H1 (cell line): ENCODE results near the gene DDX5. TPM values are rescaled to one million over a fixed set of nuclear protein-coding genes. Genes with fewer than 3 reads are reported as not detected.

ENCODE experiments used
- CHD1 ChIP-seq: IDR thresholded peaks from 2 replicates; pipeline ENCODE4 v1.6.1; 2012; ENCODE audit warnings: low read depth, low read length, improper control_type of control experiment
- JUND ChIP-seq: IDR thresholded peaks from 2 replicates; pipeline ENCODE4 v1.6.1; 2011; ENCODE audit warnings: mild to moderate bottlenecking, improper control_type of control experiment, low read length
- PHF8 ChIP-seq: fragments of 200-600 bp; sonication (generic); conservative IDR thresholded peaks from 2 replicates; pipeline ENCODE4 v1.7.1; 2012; ENCODE audit warnings: low read depth, mild to moderate bottlenecking, inconsistent platforms, low read length, moderate library complexity
- POLR2AphosphoS5 ChIP-seq: IDR thresholded peaks from 2 replicates; pipeline ENCODE4 v1.6.1; 2011; ENCODE audit warnings: low read depth, low read length
- SIX5 ChIP-seq: IDR thresholded peaks from 2 replicates; pipeline ENCODE4 v1.6.1; 2011; ENCODE audit warnings: mild to moderate bottlenecking, low read depth, low read length
- SP4 ChIP-seq: IDR thresholded peaks from 2 replicates; pipeline ENCODE4 v1.6.1; 2012; ENCODE audit warnings: low read length, inconsistent platforms
- polyA plus RNA-seq, 7 experiments: library from polyadenylated mRNA; depleted of rRNA in 3 of 7; stranded (reverse) in 5 of 7; unstranded in 2 of 7; fragments of >200 nt in 5 of 7; fragments of 200-250 nt in 2 of 7; gene quantifications; 1 replicate in 5 of 7; 2 replicates in 1 of 7; 4 replicates in 1 of 7; pipeline versions ENCODE4 v1.2.1 to v1.2.3, GENCODE V29; 2011 to 2013; ENCODE audit warnings: missing spikeins in 2 of 7, mixed read lengths in 2 of 7
- total RNA-seq: library from RNA; stranded (reverse); fragmentation: NEBNext Ultra II Directional; extraction: Animal tissue kit (Norgen Biotek cat#: 25700); gene quantifications from 2 replicates; pipeline ENCODE4 v1.2.1, GENCODE V29; 2021

DDX5 gene
- total and polyA plus RNA-seq, 2 of the 8 experiments (the other 6 are each of a cell fraction or from before 2014, with no cell fraction given) = 572 to 591 TPM

DNA sequence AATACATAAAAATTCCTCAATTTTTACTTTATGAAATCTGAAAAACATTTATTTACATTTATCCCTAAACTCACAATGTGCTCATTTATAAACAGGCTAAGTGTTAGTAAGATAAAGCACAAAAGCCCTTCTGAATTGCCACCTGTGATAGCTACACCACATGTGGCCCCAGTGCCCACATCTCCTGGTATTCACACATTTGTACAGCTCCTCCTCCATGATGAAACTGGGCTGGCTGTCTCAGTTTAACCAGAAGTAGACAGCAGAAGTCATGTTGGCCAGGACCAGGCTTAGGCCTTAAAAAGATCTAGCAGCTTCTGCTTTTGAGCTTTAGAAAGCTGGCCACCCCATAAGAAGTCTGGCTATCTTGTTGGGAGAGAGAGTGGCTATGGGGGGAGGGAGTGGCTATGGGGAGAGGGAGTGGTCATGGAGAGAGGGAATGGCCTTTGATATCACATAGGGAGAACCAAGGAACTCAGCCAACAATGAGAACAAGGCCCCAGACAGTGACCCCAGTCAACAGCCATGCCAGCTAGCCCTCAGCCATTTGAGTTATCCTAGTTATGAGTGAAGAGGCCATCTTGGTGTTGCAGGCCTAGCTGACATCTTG is 48.0 kb upstream of the DDX5 start (continued):
- TF ChIP-seq PHF8 (no peak), JUND (no peak), SP4 (no peak), CHD1 (no peak), SIX5 (no peak), POLR2AphosphoS5 (no peak)
